ENCODE results near the gene PLA2G7.

DNA sequence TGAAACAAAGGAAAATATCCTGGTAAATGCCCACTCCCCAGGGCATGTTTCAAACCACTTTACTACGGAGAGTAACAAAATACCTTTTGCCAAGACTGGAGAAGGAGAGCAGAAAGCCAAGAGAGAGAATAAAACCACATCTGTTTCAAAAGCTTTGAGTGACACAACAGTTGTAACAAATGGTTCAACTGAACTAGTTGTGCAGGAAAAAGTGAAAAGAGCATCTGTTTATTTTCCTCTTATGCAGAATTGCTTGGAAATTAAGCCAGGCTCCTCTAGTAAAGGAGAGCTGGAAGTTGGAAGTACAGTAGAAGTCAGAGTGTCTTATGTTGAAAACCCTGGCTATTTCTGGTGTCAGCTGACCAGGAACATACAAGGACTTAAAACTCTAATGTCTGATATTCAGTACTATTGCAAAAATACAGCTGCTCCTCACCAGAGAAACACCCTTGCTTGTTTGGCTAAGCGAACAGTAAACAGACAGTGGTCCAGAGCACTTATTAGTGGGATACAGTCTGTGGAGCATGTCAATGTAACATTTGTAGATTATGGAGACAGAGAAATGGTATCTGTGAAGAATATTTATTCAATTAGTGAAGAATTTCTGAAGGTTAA is 44.9 kb downstream of the PLA2G7 start:
- TF ChIP-seq, protein P1, sequence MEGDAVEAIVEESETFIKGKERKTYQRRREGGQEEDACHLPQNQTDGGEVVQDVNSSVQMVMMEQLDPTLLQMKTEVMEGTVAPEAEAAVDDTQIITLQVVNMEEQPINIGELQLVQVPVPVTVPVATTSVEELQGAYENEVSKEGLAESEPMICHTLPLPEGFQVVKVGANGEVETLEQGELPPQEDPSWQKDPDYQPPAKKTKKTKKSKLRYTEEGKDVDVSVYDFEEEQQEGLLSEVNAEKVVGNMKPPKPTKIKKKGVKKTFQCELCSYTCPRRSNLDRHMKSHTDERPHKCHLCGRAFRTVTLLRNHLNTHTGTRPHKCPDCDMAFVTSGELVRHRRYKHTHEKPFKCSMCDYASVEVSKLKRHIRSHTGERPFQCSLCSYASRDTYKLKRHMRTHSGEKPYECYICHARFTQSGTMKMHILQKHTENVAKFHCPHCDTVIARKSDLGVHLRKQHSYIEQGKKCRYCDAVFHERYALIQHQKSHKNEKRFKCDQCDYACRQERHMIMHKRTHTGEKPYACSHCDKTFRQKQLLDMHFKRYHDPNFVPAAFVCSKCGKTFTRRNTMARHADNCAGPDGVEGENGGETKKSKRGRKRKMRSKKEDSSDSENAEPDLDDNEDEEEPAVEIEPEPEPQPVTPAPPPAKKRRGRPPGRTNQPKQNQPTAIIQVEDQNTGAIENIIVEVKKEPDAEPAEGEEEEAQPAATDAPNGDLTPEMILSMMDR (IDR thresholded peaks at IDR 0.05) = no peak
- no peak for TF ChIP-seq POLR2AphosphoS5 (IDR thresholded peaks at IDR 0.05)
